ENCODE measurements around the gene MACROD2.

- TF ChIP-seq, protein P1, sequence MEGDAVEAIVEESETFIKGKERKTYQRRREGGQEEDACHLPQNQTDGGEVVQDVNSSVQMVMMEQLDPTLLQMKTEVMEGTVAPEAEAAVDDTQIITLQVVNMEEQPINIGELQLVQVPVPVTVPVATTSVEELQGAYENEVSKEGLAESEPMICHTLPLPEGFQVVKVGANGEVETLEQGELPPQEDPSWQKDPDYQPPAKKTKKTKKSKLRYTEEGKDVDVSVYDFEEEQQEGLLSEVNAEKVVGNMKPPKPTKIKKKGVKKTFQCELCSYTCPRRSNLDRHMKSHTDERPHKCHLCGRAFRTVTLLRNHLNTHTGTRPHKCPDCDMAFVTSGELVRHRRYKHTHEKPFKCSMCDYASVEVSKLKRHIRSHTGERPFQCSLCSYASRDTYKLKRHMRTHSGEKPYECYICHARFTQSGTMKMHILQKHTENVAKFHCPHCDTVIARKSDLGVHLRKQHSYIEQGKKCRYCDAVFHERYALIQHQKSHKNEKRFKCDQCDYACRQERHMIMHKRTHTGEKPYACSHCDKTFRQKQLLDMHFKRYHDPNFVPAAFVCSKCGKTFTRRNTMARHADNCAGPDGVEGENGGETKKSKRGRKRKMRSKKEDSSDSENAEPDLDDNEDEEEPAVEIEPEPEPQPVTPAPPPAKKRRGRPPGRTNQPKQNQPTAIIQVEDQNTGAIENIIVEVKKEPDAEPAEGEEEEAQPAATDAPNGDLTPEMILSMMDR (IDR thresholded peaks at IDR 0.05), result no peak
- no peak for TF ChIP-seq POLR2A (IDR thresholded peaks at IDR 0.05)
Measured at GRCh38 chr20:15992564-15992963, 1997.2 kb downstream of the MACROD2 start.

All from body of pancreas (tissue), 4 donors.